H9 (cell line): ENCODE data around the gene KMT5B. TPM values are rescaled to one million over a fixed set of nuclear protein-coding genes. Genes with fewer than 3 reads are reported as not detected.

ENCODE experiments used
- DNase-seq: peaks from one replicate; pipeline ENCODE4 v3.0.0-alpha.2; 2017
- H2AFZ ChIP-seq: one replicate; pipeline ENCODE4 v1.6.1; 2013; ENCODE audit warnings: mild to moderate bottlenecking, low read length, control low read depth, moderate library complexity
- H2AK5ac ChIP-seq: 2 replicates; pipeline ENCODE4 v1.6.1; 2013; ENCODE audit warnings: low read length, control low read depth, mixed read lengths; ENCODE audit not compliant: insufficient read length
- H2BK120ac ChIP-seq: one replicate; pipeline ENCODE4 v1.6.1; 2013; ENCODE audit warnings: low read depth, mild to moderate bottlenecking, low read length, control low read depth, inconsistent platforms; ENCODE audit not compliant: poor library complexity, severe bottlenecking
- H2BK12ac ChIP-seq: 2 replicates; pipeline ENCODE4 v1.6.1; 2013; ENCODE audit warnings: low read length, control low read depth, mixed read lengths, low read depth; ENCODE audit not compliant: insufficient read length
- H2BK15ac ChIP-seq: 2 replicates; pipeline ENCODE4 v1.6.1; 2013; ENCODE audit warnings: low read depth, low read length, control low read depth
- H2BK20ac ChIP-seq: one replicate; pipeline ENCODE4 v1.6.1; 2013; ENCODE audit warnings: low read depth, mild to moderate bottlenecking, low read length, control low read depth, inconsistent platforms; ENCODE audit not compliant: poor library complexity, severe bottlenecking
- H2BK5ac ChIP-seq: 2 replicates; pipeline ENCODE4 v1.6.1; 2013; ENCODE audit warnings: low read length, control low read depth, mixed read lengths; ENCODE audit not compliant: insufficient read length
- H3K14ac ChIP-seq: 2 replicates; pipeline ENCODE4 v1.6.1; 2013; ENCODE audit warnings: low read length, control low read depth; ENCODE audit not compliant: insufficient read depth
- H3K18ac ChIP-seq: 2 replicates; pipeline ENCODE4 v1.6.1; 2013; ENCODE audit warnings: low read depth, mild to moderate bottlenecking, mixed read lengths, low read length, control low read depth; ENCODE audit not compliant: insufficient read length
- H3K23ac ChIP-seq: 2 replicates; pipeline ENCODE4 v1.6.1; 2013; ENCODE audit warnings: low read length, control low read depth, mixed read lengths, low read depth; ENCODE audit not compliant: insufficient read length
- H3K23me2 ChIP-seq: 2 replicates; pipeline ENCODE4 v1.6.1; 2013; ENCODE audit warnings: low read depth, mild to moderate bottlenecking, mixed read lengths, low read length, control low read depth; ENCODE audit not compliant: insufficient read length, poor library complexity, severe bottlenecking
- H3K27ac ChIP-seq: 2 replicates; pipeline ENCODE4 v1.5.1; 2013; ENCODE audit warnings: low read length, control low read depth, mixed read lengths, low read depth; ENCODE audit not compliant: insufficient read length
- H3K27me3 ChIP-seq: 2 replicates; pipeline ENCODE4 v1.6.1; 2013; ENCODE audit warnings: low read length, control low read depth, inconsistent platforms; ENCODE audit not compliant: insufficient read depth
- H3K4ac ChIP-seq: 2 replicates; pipeline ENCODE4 v1.6.1; 2013; ENCODE audit warnings: low read depth, mild to moderate bottlenecking, control low read depth, inconsistent platforms, low read length, moderate library complexity
- H3K4me1 ChIP-seq: 2 replicates; pipeline ENCODE4 v1.6.1; 2013; ENCODE audit warnings: low read length, control low read depth, inconsistent platforms; ENCODE audit not compliant: insufficient read depth
- H3K4me2 ChIP-seq: 2 replicates; pipeline ENCODE4 v1.6.1; 2013; ENCODE audit warnings: low read length, control low read depth, mixed read lengths; ENCODE audit not compliant: insufficient read length, insufficient read depth
- H3K56ac ChIP-seq: 2 replicates; pipeline ENCODE4 v1.6.1; 2013; ENCODE audit warnings: low read depth, mild to moderate bottlenecking, mixed read lengths, low read length, control low read depth; ENCODE audit not compliant: insufficient read length
- H3K79me1 ChIP-seq: 2 replicates; pipeline ENCODE4 v1.6.1; 2013; ENCODE audit warnings: low read depth, mild to moderate bottlenecking, moderate library complexity, low read length, control low read depth, inconsistent platforms; ENCODE audit not compliant: insufficient read depth, poor library complexity, severe bottlenecking
- H3K79me2 ChIP-seq: 2 replicates; pipeline ENCODE4 v1.6.1; 2013; ENCODE audit warnings: low read length, control low read depth, inconsistent platforms; ENCODE audit not compliant: insufficient read depth
- H3K9ac ChIP-seq: 2 replicates; pipeline ENCODE4 v1.6.1; 2013; ENCODE audit warnings: low read length, control low read depth, mixed read lengths; ENCODE audit not compliant: insufficient read length; ENCODE audit errors: extremely low read depth
- H3K9me3 ChIP-seq: one replicate; pipeline ENCODE4 v1.6.1; 2013; ENCODE audit warnings: low read depth, low read length, inconsistent platforms; ENCODE audit not compliant: control insufficient read depth
- H3T11ph ChIP-seq: one replicate; pipeline ENCODE4 v1.6.1; 2013; ENCODE audit warnings: mild to moderate bottlenecking, low read length, control low read depth, inconsistent platforms
- H4K20me1 ChIP-seq: one replicate; pipeline ENCODE4 v1.6.1; 2013; ENCODE audit not compliant: control insufficient read depth, insufficient read length, insufficient read depth
- H4K5ac ChIP-seq: 2 replicates; pipeline ENCODE4 v1.6.1; 2013; ENCODE audit warnings: low read depth, mild to moderate bottlenecking, mixed read lengths, low read length, control low read depth; ENCODE audit not compliant: insufficient read length
- H4K8ac ChIP-seq: replicated peaks from 2 replicates; pipeline ENCODE4 v1.6.1; 2013; ENCODE audit warnings: low read length, control low read depth, mixed read lengths, low read depth; ENCODE audit not compliant: insufficient read length
- H4K91ac ChIP-seq: 2 replicates; pipeline ENCODE4 v1.6.1; 2013; ENCODE audit warnings: low read depth, mild to moderate bottlenecking, moderate library complexity, mixed read lengths, low read length, control low read depth; ENCODE audit not compliant: insufficient read length
- H3K27ac Mint-ChIP-seq, 3 experiments: 2 replicates in 2 of 3; 3 replicates in 1 of 3; pipeline ENCODE4 v1.8.0; 2020 to 2021; ENCODE audit warnings: mixed read lengths in 3 of 3, mild to moderate bottlenecking in 1 of 3, moderate library complexity in 1 of 3
- H3K27me3 Mint-ChIP-seq: 2 replicates; pipeline ENCODE4 v1.8.0; 2021; ENCODE audit warnings: low read depth, mild to moderate bottlenecking, moderate library complexity, mixed read lengths
- H3K36me3 Mint-ChIP-seq, 3 experiments: 2 replicates in 2 of 3; 3 replicates in 1 of 3; pipeline ENCODE4 v1.8.0; 2020 to 2021; ENCODE audit warnings: low read depth in 3 of 3, mixed read lengths in 3 of 3; ENCODE audit not compliant: insufficient read depth in 1 of 3
- H3K4me1 Mint-ChIP-seq, 2 experiments: 2 replicates each; pipeline ENCODE4 v1.8.0; 2020; ENCODE audit warnings: mixed read lengths in 2 of 2
- H3K4me3 Mint-ChIP-seq, 2 experiments: 2 replicates in 1 of 2; 3 replicates in 1 of 2; pipeline ENCODE4 v1.8.0; 2020 to 2021; ENCODE audit warnings: mild to moderate bottlenecking in 2 of 2, mixed read lengths in 2 of 2, moderate library complexity in 1 of 2
- H3K9me3 Mint-ChIP-seq, 2 experiments: 2 replicates in 1 of 2; 3 replicates in 1 of 2; pipeline ENCODE4 v1.8.0; 2020; ENCODE audit warnings: mild to moderate bottlenecking in 2 of 2, mixed read lengths in 2 of 2, moderate library complexity in 1 of 2
- WGBS: extraction: QIAGEN DNeasy Blood & Tissue Kit; methylation state at CpG from one replicate; pipeline ENCODE4 v1.1.7; 2013; ENCODE audit warnings: missing lambda C conversion rate, low lambda C conversion rate, mixed read lengths; ENCODE audit not compliant: insufficient read length; ENCODE audit errors: extremely low coverage; 5-methylcytosine and 5-hydroxymethylcytosine counted together
- total RNA-seq: library from RNA; stranded (reverse); gene quantifications from 2 replicates; pipeline ENCODE4 v1.2.1, GENCODE V29; 2021
- TF ChIP-seq, protein P1 (sequence below): fragments of 200-600 bp; sonication (generic); conservative IDR thresholded peaks from 3 replicates; pipeline ENCODE4 v1.8.0; 2021; ENCODE audit warnings: antibody characterized with exemption, mild to moderate bottlenecking

Gene KMT5B
- total RNA-seq, 1 experiment from 2014 or later = 61.6 TPM

GRCh38 chr11:68211546-68211945, 1.6 kb downstream of the KMT5B start:
- peaks cover 2% of the 10 kb centered on the region; the same call in 1 of the 2 replicates for H3K4me1 ChIP-seq
- H3K14ac ChIP-seq = no peak overlapping the region
- Mint-ChIP-seq H3K27me3 (peaks cover 9% of the 10 kb centered on the region), H3K27ac (peak overlapping the region in 1 of 3 experiments; percentile 12; a peak in 1 of 7 replicates), H3K36me3 (peaks cover 0 to 3% (median 1%) of the 10 kb centered on the region in 3 experiments; a peak in 2 of 7 replicates), H3K4me1 (peaks cover 43 to 53% of the 10 kb centered on the region in 2 experiments), H3K4me3 (peak overlapping the region; percentile 91 to 95), H3K9me3 (peaks cover 0 to 1% of the 10 kb centered on the region in 2 experiments; a peak in 2 of 5 replicates)
- no peak overlapping the region for H3K23ac ChIP-seq
- H4K8ac ChIP-seq = no peak overlapping the region
- no peak overlapping the region for H2AK5ac ChIP-seq
- peaks cover 28% of the 10 kb centered on the region; the same call in 1 of the 2 replicates for H3K79me2 ChIP-seq
- H2BK15ac ChIP-seq = no peak overlapping the region
- H4K20me1 ChIP-seq = no peaks in the 10 kb centered on the region
- no peak overlapping the region for H3T11ph ChIP-seq
- H3K56ac ChIP-seq = no peak overlapping the region
- no peak overlapping the region for H2BK20ac ChIP-seq
- no peak overlapping the region for H3K18ac ChIP-seq
- H2AFZ ChIP-seq = no peak overlapping the region
- H2BK120ac ChIP-seq = no peak overlapping the region
- no peak overlapping the region for H3K4ac ChIP-seq
- no peaks in the 10 kb centered on the region for H3K27me3 ChIP-seq
- peaks cover 6% of the 10 kb centered on the region for H3K23me2 ChIP-seq
- no peak overlapping the region for H2BK5ac ChIP-seq
- H3K27ac ChIP-seq = no peak overlapping the region
- H3K79me1 ChIP-seq = peaks cover 4% of the 10 kb centered on the region
- no CpG with 5 or more reads among the region's 14 CpGs for WGBS
- H3K9ac ChIP-seq = no peak overlapping the region
- DNase-seq = no peak
- H4K91ac ChIP-seq = no peak overlapping the region
- no peak overlapping the region for H2BK12ac ChIP-seq
- H3K4me2 ChIP-seq = peak overlapping the region; percentile 57
- no peak overlapping the region for H4K5ac ChIP-seq
- H3K9me3 ChIP-seq = no peaks in the 10 kb centered on the region
- TF ChIP-seq, protein P1, sequence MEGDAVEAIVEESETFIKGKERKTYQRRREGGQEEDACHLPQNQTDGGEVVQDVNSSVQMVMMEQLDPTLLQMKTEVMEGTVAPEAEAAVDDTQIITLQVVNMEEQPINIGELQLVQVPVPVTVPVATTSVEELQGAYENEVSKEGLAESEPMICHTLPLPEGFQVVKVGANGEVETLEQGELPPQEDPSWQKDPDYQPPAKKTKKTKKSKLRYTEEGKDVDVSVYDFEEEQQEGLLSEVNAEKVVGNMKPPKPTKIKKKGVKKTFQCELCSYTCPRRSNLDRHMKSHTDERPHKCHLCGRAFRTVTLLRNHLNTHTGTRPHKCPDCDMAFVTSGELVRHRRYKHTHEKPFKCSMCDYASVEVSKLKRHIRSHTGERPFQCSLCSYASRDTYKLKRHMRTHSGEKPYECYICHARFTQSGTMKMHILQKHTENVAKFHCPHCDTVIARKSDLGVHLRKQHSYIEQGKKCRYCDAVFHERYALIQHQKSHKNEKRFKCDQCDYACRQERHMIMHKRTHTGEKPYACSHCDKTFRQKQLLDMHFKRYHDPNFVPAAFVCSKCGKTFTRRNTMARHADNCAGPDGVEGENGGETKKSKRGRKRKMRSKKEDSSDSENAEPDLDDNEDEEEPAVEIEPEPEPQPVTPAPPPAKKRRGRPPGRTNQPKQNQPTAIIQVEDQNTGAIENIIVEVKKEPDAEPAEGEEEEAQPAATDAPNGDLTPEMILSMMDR = no peak
